Measurements from ENCODE around the gene ADARB2. TPM values are rescaled to one million over a fixed set of nuclear protein-coding genes. Genes with fewer than 3 reads are reported as not detected.

The ADARB2 gene
- total RNA-seq, 3 donors from 2014 or later (not counting 1 experiment from before 2014, with no cell fraction given) = 0.27 to 0.78 (median 0.40) TPM

DNA sequence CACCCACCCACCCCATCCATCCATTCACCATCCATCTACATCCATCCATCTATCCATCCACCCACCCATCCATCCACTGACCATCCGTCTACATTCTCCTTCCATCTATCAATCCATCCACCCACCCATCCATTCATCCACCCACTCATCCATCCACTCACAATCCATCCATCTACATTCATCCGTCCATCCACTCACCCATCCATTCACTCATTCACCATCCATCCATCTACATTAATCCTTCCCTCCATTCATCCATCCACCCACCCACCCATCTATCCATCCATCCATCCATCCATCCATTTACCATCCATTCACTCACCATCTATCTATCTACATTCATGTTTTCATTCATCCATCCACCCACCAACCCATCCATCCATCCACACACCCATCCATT, 292.5 kb downstream of the ADARB2 start:
- WGBS (ENCODE audit: insufficient coverage) = 91% methylated on average over 2 of the region's 2 CpGs
- H3K4me3 ChIP-seq (ENCODE audit: low read length) = no peak overlapping the region
- no peaks in the 10 kb centered on the region for H3K9me3 Mint-ChIP-seq
- no peaks in the 10 kb centered on the region for H3K4me1 Mint-ChIP-seq
- DNase-seq (no peak), ATAC-seq (no peak)
- no peak overlapping the region for H3K4me3 Mint-ChIP-seq
- H3K4me1 ChIP-seq (ENCODE audit: control insufficient read depth, insufficient read depth, low read length) = no peaks in the 10 kb centered on the region
- peaks cover 0 to 7% of the 10 kb centered on the region in 2 donors for H3K27me3 Mint-ChIP-seq (ENCODE audit: low read depth in 2 of 2)
- no peaks in the 10 kb centered on the region for H3K27me3 ChIP-seq (ENCODE audit: control insufficient read depth, insufficient read depth, low read length)
- H3K36me3 Mint-ChIP-seq = no peaks in the 10 kb centered on the region
- TF ChIP-seq, protein P1, sequence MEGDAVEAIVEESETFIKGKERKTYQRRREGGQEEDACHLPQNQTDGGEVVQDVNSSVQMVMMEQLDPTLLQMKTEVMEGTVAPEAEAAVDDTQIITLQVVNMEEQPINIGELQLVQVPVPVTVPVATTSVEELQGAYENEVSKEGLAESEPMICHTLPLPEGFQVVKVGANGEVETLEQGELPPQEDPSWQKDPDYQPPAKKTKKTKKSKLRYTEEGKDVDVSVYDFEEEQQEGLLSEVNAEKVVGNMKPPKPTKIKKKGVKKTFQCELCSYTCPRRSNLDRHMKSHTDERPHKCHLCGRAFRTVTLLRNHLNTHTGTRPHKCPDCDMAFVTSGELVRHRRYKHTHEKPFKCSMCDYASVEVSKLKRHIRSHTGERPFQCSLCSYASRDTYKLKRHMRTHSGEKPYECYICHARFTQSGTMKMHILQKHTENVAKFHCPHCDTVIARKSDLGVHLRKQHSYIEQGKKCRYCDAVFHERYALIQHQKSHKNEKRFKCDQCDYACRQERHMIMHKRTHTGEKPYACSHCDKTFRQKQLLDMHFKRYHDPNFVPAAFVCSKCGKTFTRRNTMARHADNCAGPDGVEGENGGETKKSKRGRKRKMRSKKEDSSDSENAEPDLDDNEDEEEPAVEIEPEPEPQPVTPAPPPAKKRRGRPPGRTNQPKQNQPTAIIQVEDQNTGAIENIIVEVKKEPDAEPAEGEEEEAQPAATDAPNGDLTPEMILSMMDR (IDR thresholded peaks at IDR 0.05) = no peak
- H3K27ac Mint-ChIP-seq = no peak overlapping the region
- no peaks in the 10 kb centered on the region for H3K9me3 ChIP-seq (ENCODE audit: control insufficient read depth, insufficient read depth, low read length)
- no peak overlapping the region for H3K27ac ChIP-seq (ENCODE audit: low read length)
- no peaks in the 10 kb centered on the region for H3K36me3 ChIP-seq (ENCODE audit: control insufficient read depth, insufficient read depth, low read length)
- intact Hi-C loops (cut with micrococcal nuclease) = no loop called here

DNA sequence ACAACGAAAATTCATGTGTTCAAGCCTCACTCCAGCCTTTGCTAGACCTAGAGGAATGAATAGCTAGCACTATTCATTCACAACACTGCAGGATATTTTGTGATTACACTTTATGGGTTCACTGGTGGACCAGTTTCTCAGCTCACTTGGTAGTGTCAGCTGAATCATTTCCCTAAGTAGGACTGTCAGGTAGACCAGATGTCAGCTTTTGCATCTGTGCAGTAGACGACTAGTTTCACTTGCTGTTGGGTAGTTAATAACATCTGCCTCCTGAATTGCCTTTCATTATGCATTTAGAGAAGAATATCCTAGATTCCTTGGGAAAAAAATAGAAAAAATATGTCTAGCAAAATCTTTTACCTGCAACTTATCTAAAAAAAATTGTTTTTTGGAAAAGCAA, 296.4 kb downstream of the ADARB2 start:
- H3K4me3 Mint-ChIP-seq = no peak overlapping the region
- no peak for ATAC-seq
- no peaks in the 10 kb centered on the region for H3K36me3 Mint-ChIP-seq
- TF ChIP-seq, protein P1 (IDR thresholded peaks at IDR 0.05) = no peak
- no peaks in the 10 kb centered on the region for H3K27me3 ChIP-seq (ENCODE audit: control insufficient read depth, insufficient read depth, low read length)
- no peaks in the 10 kb centered on the region for H3K9me3 ChIP-seq (ENCODE audit: control insufficient read depth, insufficient read depth, low read length)
- no peak overlapping the region for H3K4me3 ChIP-seq (ENCODE audit: low read length)
- 60% methylated on average over 2 of the region's 2 CpGs for WGBS (ENCODE audit: insufficient coverage)
- H3K9me3 Mint-ChIP-seq = no peaks in the 10 kb centered on the region
- no peak overlapping the region for H3K27ac Mint-ChIP-seq
- no peak overlapping the region for H3K27ac ChIP-seq (ENCODE audit: low read length)
- H3K27me3 Mint-ChIP-seq (ENCODE audit: low read depth in 2 of 2) = peaks cover 0 to 3% of the 10 kb centered on the region in 2 donors
- no peaks in the 10 kb centered on the region for H3K36me3 ChIP-seq (ENCODE audit: control insufficient read depth, insufficient read depth, low read length)
- intact Hi-C loops (cut with micrococcal nuclease) = no loop called here
- H3K4me1 Mint-ChIP-seq = no peaks in the 10 kb centered on the region
- no peaks in the 10 kb centered on the region for H3K4me1 ChIP-seq (ENCODE audit: control insufficient read depth, insufficient read depth, low read length)
- no peak for DNase-seq

DNA sequence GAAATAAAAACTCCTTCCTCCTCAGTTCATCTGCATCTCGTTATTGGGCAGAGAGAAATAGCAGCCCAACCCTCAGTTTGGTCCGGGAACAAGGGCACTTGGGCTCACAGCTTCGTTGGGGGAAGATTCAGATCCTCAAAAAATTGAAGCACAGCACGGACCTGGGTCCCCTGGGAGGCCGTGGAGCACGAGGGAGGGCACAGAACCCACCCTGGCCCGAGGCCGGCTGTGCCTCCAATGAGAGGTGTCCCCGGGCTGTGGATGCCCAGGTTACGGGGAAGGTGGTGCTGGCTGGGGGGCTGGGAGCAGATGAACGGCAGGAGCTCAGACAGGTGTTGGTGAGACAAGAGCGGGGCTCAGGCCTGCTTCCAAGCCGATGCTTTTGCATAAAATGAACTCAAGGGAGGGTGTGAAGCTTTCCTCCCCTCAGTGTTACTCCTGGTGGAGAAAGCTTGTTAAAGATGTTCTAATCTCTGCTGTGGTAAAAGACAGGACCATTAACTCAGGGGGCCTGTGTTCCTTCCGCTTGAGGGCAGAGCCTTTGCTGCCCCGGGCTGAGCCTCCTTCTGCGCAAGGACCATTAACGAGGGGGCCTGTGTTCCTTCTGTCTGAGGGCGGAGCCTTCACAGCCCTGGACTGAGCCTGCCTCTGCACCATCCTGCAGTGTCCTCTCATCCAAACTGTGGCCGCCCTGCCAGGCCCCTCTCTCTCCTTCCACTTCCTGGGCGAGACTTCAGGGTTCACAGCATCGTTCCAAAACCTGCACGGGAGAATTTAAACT, 302.2 kb downstream of the ADARB2 start:
- Histone ChIP-seq H3K4me3 (ENCODE audit: low read length) (no peak overlapping the region), H3K27me3 (ENCODE audit: control insufficient read depth, insufficient read depth, low read length) (no peaks in the 10 kb centered on the region), H3K4me1 (ENCODE audit: control insufficient read depth, insufficient read depth, low read length) (no peaks in the 10 kb centered on the region), H3K9me3 (ENCODE audit: control insufficient read depth, insufficient read depth, low read length) (no peaks in the 10 kb centered on the region), H3K27ac (ENCODE audit: low read length) (no peak overlapping the region), H3K36me3 (ENCODE audit: control insufficient read depth, insufficient read depth, low read length) (no peaks in the 10 kb centered on the region)
- 80% methylated on average over 22 of the region's 22 CpGs for WGBS (ENCODE audit: insufficient coverage)
- H3K27ac Mint-ChIP-seq = no peak overlapping the region
- intact Hi-C loops (cut with micrococcal nuclease) = no loop called here
- H3K9me3 Mint-ChIP-seq = peaks cover 1 to 2% of the 10 kb centered on the region in 2 donors
- ATAC-seq (no peak), DNase-seq (no peak)
- peaks cover 3% of the 10 kb centered on the region for H3K36me3 Mint-ChIP-seq
- TF ChIP-seq, protein P1 (IDR thresholded peaks at IDR 0.05) = no peak
- no peaks in the 10 kb centered on the region for H3K4me1 Mint-ChIP-seq
- peaks cover 7 to 11% of the 10 kb centered on the region in 2 donors for H3K27me3 Mint-ChIP-seq (ENCODE audit: low read depth in 2 of 2)
- no peak overlapping the region for H3K4me3 Mint-ChIP-seq

GRCh38 chr10:1434202-1434601, 303.1 kb downstream of the ADARB2 start:
- no peak overlapping the region for H3K4me3 Mint-ChIP-seq
- H3K36me3 ChIP-seq (ENCODE audit: control insufficient read depth, insufficient read depth, low read length) = no peaks in the 10 kb centered on the region
- intact Hi-C loops (cut with micrococcal nuclease) = no loop called here
- no peaks in the 10 kb centered on the region for H3K27me3 ChIP-seq (ENCODE audit: control insufficient read depth, insufficient read depth, low read length)
- no peaks in the 10 kb centered on the region for H3K4me1 ChIP-seq (ENCODE audit: control insufficient read depth, insufficient read depth, low read length)
- H3K9me3 Mint-ChIP-seq = peaks cover 6 to 7% of the 10 kb centered on the region in 2 donors
- WGBS (ENCODE audit: insufficient coverage) = 92% methylated on average over 11 of the region's 11 CpGs
- no peaks in the 10 kb centered on the region for H3K4me1 Mint-ChIP-seq
- DNase-seq (no peak), ATAC-seq (no peak)
- peaks cover 9 to 19% of the 10 kb centered on the region in 2 donors for H3K27me3 Mint-ChIP-seq (ENCODE audit: low read depth in 2 of 2)
- no peak overlapping the region for H3K4me3 ChIP-seq (ENCODE audit: low read length)
- H3K9me3 ChIP-seq (ENCODE audit: control insufficient read depth, insufficient read depth, low read length) = no peaks in the 10 kb centered on the region
- TF ChIP-seq, protein P1 (IDR thresholded peaks at IDR 0.05) = no peak
- H3K36me3 Mint-ChIP-seq = peaks cover 10% of the 10 kb centered on the region
- no peak overlapping the region for H3K27ac ChIP-seq (ENCODE audit: low read length)
- no peak overlapping the region for H3K27ac Mint-ChIP-seq
